Measurements from ENCODE around the gene PLD6. TPM values are rescaled to one million over a fixed set of nuclear protein-coding genes. Genes with fewer than 3 reads are reported as not detected.

The PLD6 gene
- total and polyA plus RNA-seq, 10 of the 15 experiments (the other 5 are each of a cell fraction or from before 2014, with no cell fraction given), result 4.7 to 21.4 (median 12.0) TPM

GRCh38 chr17:17165666-17166308 lies 40.3 kb downstream of the PLD6 start:
- no peaks in the 10 kb centered on the region for H3K27me3 ChIP-seq (replicated peaks in 1 of 2; ENCODE audit: control insufficient read depth in 2 of 2, insufficient read depth in 2 of 2, low read length in 1 of 2)
- ChIA-PET RAD21 (ENCODE audit: unreplicated experiment) (interaction anchor here (1.1 kb wide), 1 partner anchor 40 kb away, joined by 4 read pairs; no protein-coding TSS in a partner anchor), CTCF (interaction anchor here (0.6 kb wide), 1 partner anchor 54 kb away, joined by 3 read pairs; no protein-coding TSS in a partner anchor), POLR2A (no interaction called here), SMC1A (ENCODE audit: uncharacterized antibody, unreplicated experiment) (no interaction called here)
- TF ChIP-seq SMAD5 (IDR thresholded peaks at IDR 0.05; ENCODE audit: low read depth) (no peak), ZNF274 (IDR thresholded peaks at IDR 0.05; ENCODE audit: insufficient read depth, insufficient read length) (no peak), IKZF2 (IDR thresholded peaks at IDR 0.05) (no peak), ZNF622 (IDR thresholded peaks at IDR 0.05) (no peak), SMAD1 (IDR thresholded peaks at IDR 0.05; ENCODE audit: low read depth, partially characterized antibody) (no peak), RAD51 (IDR thresholded peaks at IDR 0.05) (no peak), RBBP5 (conservative IDR thresholded peaks at IDR 0.05) (no peak), IRF4 (IDR thresholded peaks at IDR 0.05; ENCODE audit: low read depth, low read length) (no peak), NFYB (IDR thresholded peaks at IDR 0.05; ENCODE audit: insufficient read depth, low read depth, low read length) (no peak), LARP7 (IDR thresholded peaks at IDR 0.05) (no peak), USF1 (IDR thresholded peaks at IDR 0.05; ENCODE audit: borderline replicate concordance, extremely low read length, insufficient read depth, low read depth, low read length) (no peak), RAD21 (IDR thresholded peaks at IDR 0.05; ENCODE audit: insufficient read depth, low read depth, low read length) (no peak), SUZ12 (IDR thresholded peaks at IDR 0.05; ENCODE audit: unreplicated experiment) (no peak), MAX (IDR thresholded peaks at IDR 0.05; ENCODE audit: low read depth, low read length) (no peak), CREB1 (IDR thresholded peaks at IDR 0.05; ENCODE audit: low read depth) (no peak)
- H3K9me3 ChIP-seq (replicated peaks; ENCODE audit: control insufficient read depth, insufficient read depth, low read length), result no peaks in the 10 kb centered on the region
- H3K4me1 ChIP-seq (ENCODE audit: control insufficient read depth, insufficient read depth, low read length), result no peaks in the 10 kb centered on the region
- in situ Hi-C loops (cut with MboI), result no loop called here
- no peak overlapping the region for H3K4me3 ChIP-seq
- H3K27ac ChIP-seq (ENCODE audit: control insufficient read depth, insufficient read depth), result no peak overlapping the region
- peaks cover 11 to 31% of the 10 kb centered on the region in 2 experiments; a peak in 3 of 4 replicates for H3K36me3 ChIP-seq (ENCODE audit: control insufficient read depth in 2 of 2, insufficient read depth in 2 of 2, low read length in 1 of 2)
- no TSS peak for BruUV-seq (replicated peaks)
- no peak overlapping the region for H2AFZ ChIP-seq (ENCODE audit: control insufficient read depth, low read depth, low read length)
- DNase-seq (ENCODE audit: low read depth, low spot score) (no peak), ATAC-seq (no peak), FAIRE-seq (no peak)
- 95% methylated on average over 23 of the region's 23 CpGs for WGBS (ENCODE audit: insufficient coverage, insufficient replicate concordance, low lambda C conversion rate, missing lambda C conversion rate)
- H4K20me1 ChIP-seq (ENCODE audit: control insufficient read depth, insufficient read depth), result no peaks in the 10 kb centered on the region
- no peak overlapping the region for H3K9ac ChIP-seq (ENCODE audit: control insufficient read depth, insufficient read depth, low read length)
- no peak overlapping the region for H3K4me2 ChIP-seq (ENCODE audit: control insufficient read depth, insufficient read depth)
- no peaks in the 10 kb centered on the region for H3K79me2 ChIP-seq (ENCODE audit: control insufficient read depth, insufficient read depth, low read length)
- intact Hi-C loops (cut with micrococcal nuclease; ENCODE audit: unreplicated experiment), result no loop called here

All from GM12878 (cell line).